Activated CD8-positive, alpha-beta memory T cell treated with anti-CD3 and anti-CD28 coated beads for 4 hours (primary cell): ENCODE results near the gene PRRT4.

Experiments
- DNase-seq, 2 donors: peaks; one replicate each; pipeline ENCODE4 v3.0.0-alpha.2; 2020; ENCODE audit warnings: low read depth in 2 of 2

Gene PRRT4

GRCh38 chr7:128361411-128362379 is at the start of gene PRRT4:
Gene PRRT4, minus strand, starts transcription at chr7:128361690.
- no peak for DNase-seq

GRCh38 chr7:128410451-128410753 is 48.9 kb upstream of the PRRT4 start:
- DNase-seq: no peak

- DNase-seq: peak; percentile 65 to 71
Observed at GRCh38 chr7:128409596-128410450, 48.3 kb upstream of the PRRT4 start, which contains the start of gene IMPDH1. Gene IMPDH1, minus strand, starts transcription at chr7:128409982. Its CDS starts 81 bp downstream, at chr7:128409901.

GRCh38 chr7:128408709-128409595 is 47.5 kb upstream of the PRRT4 start:
- no peak for DNase-seq

- DNase-seq: no peak
Observed at GRCh38 chr7:128407751-128408708, 46.5 kb upstream of the PRRT4 start.

- no peak for DNase-seq
Observed at GRCh38 chr7:128407233-128407589, 45.7 kb upstream of the PRRT4 start.

- no peak for DNase-seq
Observed at GRCh38 chr7:128406314-128407232, 45.1 kb upstream of the PRRT4 start.

GRCh38 chr7:128405471-128406313 is 44.2 kb upstream of the PRRT4 start:
- DNase-seq: peak; percentile 27 to 30

GRCh38 chr7:128404886-128405470 is 43.5 kb upstream of the PRRT4 start:
- no peak for DNase-seq

GRCh38 chr7:128404143-128404681 is 42.7 kb upstream of the PRRT4 start:
- DNase-seq: no peak

GRCh38 chr7:128403676-128404075 is 42.2 kb upstream of the PRRT4 start:
- no peak for DNase-seq

- no peak for DNase-seq
Observed at GRCh38 chr7:128402356-128402755, 40.9 kb upstream of the PRRT4 start.

- no peak for DNase-seq
Observed at GRCh38 chr7:128400566-128400965, 39.1 kb upstream of the PRRT4 start.

- no peak for DNase-seq
Observed at GRCh38 chr7:128399991-128400390, 38.5 kb upstream of the PRRT4 start.

GRCh38 chr7:128398841-128399135 is 37.3 kb upstream of the PRRT4 start:
- DNase-seq: no peak

GRCh38 chr7:128398016-128398840 is 36.7 kb upstream of the PRRT4 start:
- no peak for DNase-seq

- DNase-seq: no peak
Observed at GRCh38 chr7:128396357-128396756, 34.9 kb upstream of the PRRT4 start.
